ENCODE results near the gene DCLRE1B. TPM values are rescaled to one million over a fixed set of nuclear protein-coding genes. Genes with fewer than 3 reads are reported as not detected.
A peak's percentile ranks its signal among the peaks of the same experiment; 100 is the strongest.
"Not testable (repeated sequence)": the region's sequence is repeated elsewhere in the genome, so short reads cannot be mapped to it uniquely, and the experiment has no call there.

The DCLRE1B gene
- total RNA-seq, 1 donor from 2014 or later = 8.0 TPM

GRCh38 chr1:113946112-113946511, 41.0 kb downstream of the DCLRE1B start:
- H3K9ac ChIP-seq = no peak overlapping the region
- H3K4me1 ChIP-seq = peaks cover 27% of the 10 kb centered on the region
- Mint-ChIP-seq H3K4me3 (no peak overlapping the region), H3K9me3 (peaks cover 12% of the 10 kb centered on the region), H3K27me3 (ENCODE audit: insufficient read depth, low read depth) (no peaks in the 10 kb centered on the region), H3K36me3 (peaks cover 32% of the 10 kb centered on the region), H3K27ac (no peak overlapping the region), H3K4me1 (peaks cover 27% of the 10 kb centered on the region)
- no peak overlapping the region for H2AFZ ChIP-seq (replicated peaks)
- DNase-seq (ENCODE audit: low spot score) = peak; percentile 20
- no peak for TF ChIP-seq EZH2 (IDR thresholded peaks at IDR 0.05)
- TF ChIP-seq CTCF (IDR thresholded peaks at IDR 0.05) = no peak
- no peak for TF ChIP-seq EZH2phosphoT487 (IDR thresholded peaks at IDR 0.05)
- no peaks in the 10 kb centered on the region for H3K9me3 ChIP-seq (ENCODE audit: low read depth)
- H3K36me3 ChIP-seq = peaks cover 13% of the 10 kb centered on the region
- H3K4me2 ChIP-seq = peak overlapping the region; percentile 64
- no peak overlapping the region for H3K4me3 ChIP-seq
- H3K27ac ChIP-seq = peak overlapping the region; percentile 76
- H3K79me2 ChIP-seq (ENCODE audit: low read depth) = peaks cover 94% of the 10 kb centered on the region
- no peaks in the 10 kb centered on the region for H3K27me3 ChIP-seq
- H3F3A ChIP-seq (ENCODE audit: low read depth) = peaks cover 16% of the 10 kb centered on the region
- H4K20me1 ChIP-seq (ENCODE audit: low read depth) = peaks cover 64% of the 10 kb centered on the region

GRCh38 chr1:113946678-113947387, 41.7 kb downstream of the DCLRE1B start:
- Histone ChIP-seq H3F3A (ENCODE audit: low read depth) (peaks cover 16% of the 10 kb centered on the region), H3K27me3 (no peaks in the 10 kb centered on the region), H3K4me3 (no peak overlapping the region), H3K79me2 (ENCODE audit: low read depth) (peaks cover 97% of the 10 kb centered on the region), H3K9ac (no peak overlapping the region), H3K4me1 (peaks cover 27% of the 10 kb centered on the region), H4K20me1 (ENCODE audit: low read depth) (peaks cover 61% of the 10 kb centered on the region), H3K9me3 (ENCODE audit: low read depth) (no peaks in the 10 kb centered on the region), H3K27ac (peak overlapping the region; percentile 76), H3K36me3 (peaks cover 13% of the 10 kb centered on the region), H3K4me2 (peak overlapping the region; percentile 64), H2AFZ (replicated peaks) (no peak overlapping the region)
- DNase-seq (ENCODE audit: low spot score) = peak; percentile 50
- TF ChIP-seq EZH2 (IDR thresholded peaks at IDR 0.05) = no peak
- TF ChIP-seq EZH2phosphoT487 (IDR thresholded peaks at IDR 0.05) = no peak
- TF ChIP-seq CTCF (IDR thresholded peaks at IDR 0.05) = no peak
- Mint-ChIP-seq H3K4me3 (no peak overlapping the region), H3K27ac (peak overlapping the region; percentile 4), H3K36me3 (peaks cover 29% of the 10 kb centered on the region), H3K27me3 (ENCODE audit: insufficient read depth, low read depth) (no peaks in the 10 kb centered on the region), H3K9me3 (peaks cover 12% of the 10 kb centered on the region), H3K4me1 (peaks cover 27% of the 10 kb centered on the region)

GRCh38 chr1:113947388-113948107, 42.4 kb downstream of the DCLRE1B start:
- H3K9me3 Mint-ChIP-seq = peaks cover 12% of the 10 kb centered on the region
- H3K4me1 ChIP-seq = peaks cover 27% of the 10 kb centered on the region
- no peaks in the 10 kb centered on the region for H3K27me3 ChIP-seq
- peaks cover 16% of the 10 kb centered on the region for H3F3A ChIP-seq (ENCODE audit: low read depth)
- no peak overlapping the region for H3K4me3 Mint-ChIP-seq
- no peak for TF ChIP-seq EZH2phosphoT487 (IDR thresholded peaks at IDR 0.05)
- TF ChIP-seq CTCF (IDR thresholded peaks at IDR 0.05) = no peak
- no peak for TF ChIP-seq EZH2 (IDR thresholded peaks at IDR 0.05)
- H3K27ac Mint-ChIP-seq = peak overlapping the region; percentile 28
- no peak overlapping the region for H2AFZ ChIP-seq (replicated peaks)
- DNase-seq (ENCODE audit: low spot score) = no peak
- peaks cover 24% of the 10 kb centered on the region for H3K36me3 Mint-ChIP-seq
- H4K20me1 ChIP-seq (ENCODE audit: low read depth) = peaks cover 67% of the 10 kb centered on the region
- H3K9me3 ChIP-seq (ENCODE audit: low read depth) = no peaks in the 10 kb centered on the region
- H3K27ac ChIP-seq = peak overlapping the region; percentile 76
- H3K27me3 Mint-ChIP-seq (ENCODE audit: insufficient read depth, low read depth) = no peaks in the 10 kb centered on the region
- H3K79me2 ChIP-seq (ENCODE audit: low read depth) = peaks cover 96% of the 10 kb centered on the region
- H3K36me3 ChIP-seq = peaks cover 9% of the 10 kb centered on the region
- H3K4me3 ChIP-seq = no peak overlapping the region
- peaks cover 27% of the 10 kb centered on the region for H3K4me1 Mint-ChIP-seq
- no peak overlapping the region for H3K9ac ChIP-seq
- H3K4me2 ChIP-seq = peak overlapping the region; percentile 64

GRCh38 chr1:113948151-113948550, 43.0 kb downstream of the DCLRE1B start:
- Mint-ChIP-seq H3K36me3 (peaks cover 22% of the 10 kb centered on the region), H3K4me1 (peaks cover 27% of the 10 kb centered on the region), H3K9me3 (peaks cover 12% of the 10 kb centered on the region)
- Histone ChIP-seq H4K20me1 (ENCODE audit: low read depth) (peaks cover 66% of the 10 kb centered on the region), H3K79me2 (ENCODE audit: low read depth) (peaks cover 90% of the 10 kb centered on the region), H3F3A (ENCODE audit: low read depth) (peaks cover 16% of the 10 kb centered on the region), H3K4me1 (peaks cover 27% of the 10 kb centered on the region)
- H3K27me3 Mint-ChIP-seq (ENCODE audit: insufficient read depth, low read depth); H3K4me3 Mint-ChIP-seq; H3K4me3 ChIP-seq; DNase-seq (ENCODE audit: low spot score); H3K27me3 ChIP-seq; H3K27ac ChIP-seq; H3K9me3 ChIP-seq (ENCODE audit: low read depth); H3K36me3 ChIP-seq; H3K9ac ChIP-seq; H2AFZ ChIP-seq (replicated peaks); H3K27ac Mint-ChIP-seq; H3K4me2 ChIP-seq: not testable (repeated sequence)
